Heart left ventricle (tissue), 16 donors: ENCODE results near the gene BMAL2. TPM values are rescaled to one million over a fixed set of nuclear protein-coding genes. Genes with fewer than 3 reads are reported as not detected.

Source experiments
- ATAC-seq, 4 donors: fragments of 200-7000 bp; cut with Tn5 transposase; one replicate each; pipeline ENCODE4 v1.9.1; 2020 to 2022; ENCODE audit warnings: moderate library complexity in 4 of 4, mild to moderate bottlenecking in 3 of 4, moderate number of reproducible peaks in 1 of 4
- DNase-seq, 5 donors: peaks; one replicate each; pipeline ENCODE4 v3.0.0-alpha.2; 2020
- H3K27ac ChIP-seq, 12 donors: fragments of 200-600 bp; sonication (generic) in 4 of 12; one replicate each; pipeline versions ENCODE4 v1.5.0 to v1.8.0; 2016 to 2022; ENCODE audit warnings: mild to moderate bottlenecking in 2 of 12
- H3K27me3 ChIP-seq, 9 donors: fragments of 200-600 bp; sonication (generic) in 2 of 9; one replicate each; pipeline versions ENCODE4 v1.5.1 to v1.8.0; 2016 to 2022; ENCODE audit warnings: mild to moderate bottlenecking in 3 of 9
- H3K36me3 ChIP-seq, 9 donors: fragments of 200-600 bp; sonication (generic) in 2 of 9; one replicate each; pipeline versions ENCODE4 v1.5.0 to v1.8.0; 2018 to 2022; ENCODE audit warnings: mild to moderate bottlenecking in 2 of 9
- H3K4me1 ChIP-seq, 12 donors: fragments of 200-600 bp; sonication (generic) in 4 of 12; one replicate each; pipeline versions ENCODE4 v1.5.0 to v1.8.0; 2016 to 2022; ENCODE audit warnings: mild to moderate bottlenecking in 3 of 12
- H3K4me3 ChIP-seq, 12 donors: fragments of 200-600 bp; sonication (generic) in 4 of 12; one replicate each; pipeline versions ENCODE4 v1.5.0 to v1.8.0; 2017 to 2022; ENCODE audit warnings: mild to moderate bottlenecking in 9 of 12, moderate library complexity in 4 of 12
- H3K9me3 ChIP-seq, 12 donors: fragments of 200-600 bp; sonication (generic) in 4 of 12; one replicate each; pipeline versions ENCODE4 v1.5.0 to v1.8.0; 2016 to 2022; ENCODE audit warnings: mild to moderate bottlenecking in 1 of 12
- POLR2A ChIP-seq, 2 donors: fragments of 450-650 bp; IDR thresholded peaks; one replicate each; pipeline ENCODE4 v1.6.1; 2017; ENCODE audit warnings: antibody characterized with exemption in 2 of 2, mild to moderate bottlenecking in 2 of 2, moderate library complexity in 2 of 2
- WGBS, 4 donors: extraction: QIAGEN DNeasy Blood & Tissue Kit in 2 of 4; methylation state at CpG; one replicate each; pipeline versions ENCODE4 v1.1.5 to v1.1.7; 2013 to 2018; 5-methylcytosine and 5-hydroxymethylcytosine counted together
- intact Hi-C, 10 donors: fragments of 100-400 bp; cut with DNase I; formaldehyde crosslinking; loops; one replicate each; pipeline versions ENCODE4 v1.11.1 to v1.14.2; 2022
- polyA plus RNA-seq, 2 donors: library from polyadenylated mRNA; stranded (reverse); fragments of 200-250 nt; gene quantifications; one replicate each; pipeline ENCODE4 v1.2.3, GENCODE V29; 2013
- total RNA-seq, 9 donors: library from RNA; depleted of rRNA in 2 of 9; stranded (reverse); fragments of >200 nt in 2 of 9; fragmentation: NEBNext Ultra II Directional in 3 of 9; extraction: Animal tissue kit (Norgen Biotek cat#: 25700) in 3 of 9; gene quantifications; one replicate each; pipeline versions ENCODE4 v1.1.0 to v1.2.4, GENCODE V29; 2016 to 2023
- TF ChIP-seq, protein P1 (sequence below), 12 donors: fragments of 200-600 bp; sonication (generic) in 4 of 12; IDR thresholded peaks; one replicate each; pipeline versions ENCODE4 v1.5.0 to v1.8.0; 2018 to 2022; ENCODE audit warnings: antibody characterized with exemption in 12 of 12, mild to moderate bottlenecking in 5 of 12
- donor health status: ischemic (EF 13 %, LVEDD 7.1; RV severe dilation, severe dysfunction).
- donor health status: healthy with polysubstance abuse.
- donor health status: DM: no; HTN: yes; CAD: no.
- donor health status: DM: no; HTN: no; CAD: no.
- donor health status: ischemic (EF 25% LVEDD 6.9; RV normal size, moderate dysfunction).
- donor health status: ischemic (EF 25% LVEDD 5.7; RV mildly dilated, moderate dysfunction).
- donor health status: healthy.
- donor health status: DM: yes; HTN: yes; CAD: no.
- donor health status: ischemic (EF 35%, LVEDD 5.7; RV mildly dilated, moderate dysfunction).
- donor health status: nonischemic (EF 11% LVEDD 7.7; RV severe dilation, severe dysfunction).
- donor health status: DM: yes; HTN: yes; CAD: no.
- donor health status: PGD.
- donor health status: ischemic (EF 29% LVEDD 5.4; RV normal size, mild dysfunction).
- donor health status: nonischemic (EF 23%, LVEDD 6.1; RV moderate dilation, normal function).

BMAL2 gene
- total and polyA plus RNA-seq, 11 donors: 0.30 to 10.7 (median 2.9) TPM

DNA sequence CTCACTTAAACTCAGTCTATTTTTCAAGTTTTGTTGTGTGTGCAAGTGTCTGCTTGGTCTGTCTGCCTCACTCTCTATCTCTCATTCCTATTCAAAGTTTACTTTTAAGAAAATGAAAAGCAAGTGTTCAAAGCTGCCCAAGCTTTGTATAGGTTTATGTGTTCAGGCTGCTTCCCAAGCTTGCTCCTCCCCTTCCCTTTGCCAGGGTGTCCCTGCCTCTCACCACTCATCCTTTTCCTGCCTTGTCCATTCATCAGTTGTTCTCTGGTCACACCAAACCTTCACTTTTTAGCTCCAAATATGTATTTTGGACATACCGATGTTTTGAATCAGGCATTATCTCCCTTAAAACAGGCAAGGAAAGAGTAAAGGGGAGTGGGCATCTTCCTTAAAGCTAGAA, 47.2 kb upstream of the BMAL2 start:
- ATAC-seq: peak in 2 of 4 donors; percentile 25 to 29
- 82 to 87% (median 84%) methylated on average over 1 of the region's 1 CpG for WGBS, 4 donors

DNA sequence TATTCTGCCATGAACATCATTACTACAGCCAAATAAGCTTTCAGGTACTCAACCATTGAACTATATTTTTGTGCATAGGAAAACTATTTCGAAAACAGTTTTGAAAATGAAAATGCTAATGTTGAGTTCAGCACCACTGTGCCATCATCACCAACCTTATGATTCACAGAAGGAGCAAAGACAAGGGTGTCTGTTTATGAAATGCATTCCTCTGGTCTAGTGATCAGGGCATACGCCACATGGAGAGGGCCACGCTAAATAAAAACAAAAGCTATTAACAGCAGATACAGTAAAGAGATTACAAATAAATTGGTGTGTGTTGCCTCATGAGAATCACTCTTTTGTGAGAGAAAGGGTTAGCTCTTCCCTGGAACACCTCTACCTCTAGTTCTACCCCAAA, 43.2 kb upstream of the BMAL2 start:
- no peak for ATAC-seq
- H3K4me1 ChIP-seq: peaks cover 5 to 84% (median 57%) of the 10 kb centered on the region in 12 donors
- no peaks in the 10 kb centered on the region for H3K27me3 ChIP-seq
- TF ChIP-seq POLR2A (IDR thresholded peaks at IDR 0.05): no peak
- TF ChIP-seq, protein P1, sequence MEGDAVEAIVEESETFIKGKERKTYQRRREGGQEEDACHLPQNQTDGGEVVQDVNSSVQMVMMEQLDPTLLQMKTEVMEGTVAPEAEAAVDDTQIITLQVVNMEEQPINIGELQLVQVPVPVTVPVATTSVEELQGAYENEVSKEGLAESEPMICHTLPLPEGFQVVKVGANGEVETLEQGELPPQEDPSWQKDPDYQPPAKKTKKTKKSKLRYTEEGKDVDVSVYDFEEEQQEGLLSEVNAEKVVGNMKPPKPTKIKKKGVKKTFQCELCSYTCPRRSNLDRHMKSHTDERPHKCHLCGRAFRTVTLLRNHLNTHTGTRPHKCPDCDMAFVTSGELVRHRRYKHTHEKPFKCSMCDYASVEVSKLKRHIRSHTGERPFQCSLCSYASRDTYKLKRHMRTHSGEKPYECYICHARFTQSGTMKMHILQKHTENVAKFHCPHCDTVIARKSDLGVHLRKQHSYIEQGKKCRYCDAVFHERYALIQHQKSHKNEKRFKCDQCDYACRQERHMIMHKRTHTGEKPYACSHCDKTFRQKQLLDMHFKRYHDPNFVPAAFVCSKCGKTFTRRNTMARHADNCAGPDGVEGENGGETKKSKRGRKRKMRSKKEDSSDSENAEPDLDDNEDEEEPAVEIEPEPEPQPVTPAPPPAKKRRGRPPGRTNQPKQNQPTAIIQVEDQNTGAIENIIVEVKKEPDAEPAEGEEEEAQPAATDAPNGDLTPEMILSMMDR (IDR thresholded peaks at IDR 0.05): no peak
- intact Hi-C loops: loop anchor here in 3 of 10 donors (5.0 kb wide), 1 partner anchor 42 kb away; no protein-coding TSS in a partner anchor
- DNase-seq: no peak
- WGBS, 4 donors: 63 to 71% (median 68%) methylated on average over 3 of the region's 3 CpGs
- peaks cover 0 to 5% (median 0%) of the 10 kb centered on the region in 9 donors for H3K36me3 ChIP-seq
- no peak overlapping the region for H3K4me3 ChIP-seq
- H3K27ac ChIP-seq: peak overlapping the region in 10 of 12 donors; percentile 14 to 75 (median 60)
- no peaks in the 10 kb centered on the region for H3K9me3 ChIP-seq

More for the DNA sequence above, 47.2 kb upstream of the BMAL2 start:
- no peaks in the 10 kb centered on the region for H3K36me3 ChIP-seq
- DNase-seq: no peak
- intact Hi-C loops: loop anchor here in 3 of 10 donors (5.0 kb wide), 1 partner anchor 38 kb away; no protein-coding TSS in a partner anchor
- H3K4me3 ChIP-seq: no peak overlapping the region
- TF ChIP-seq POLR2A (IDR thresholded peaks at IDR 0.05): no peak
- TF ChIP-seq, protein P1 (IDR thresholded peaks at IDR 0.05): no peak
- peak overlapping the region in 11 of 12 donors; percentile 49 to 80 (median 70) for H3K27ac ChIP-seq
- no peaks in the 10 kb centered on the region for H3K9me3 ChIP-seq
- H3K27me3 ChIP-seq: no peaks in the 10 kb centered on the region
- H3K4me1 ChIP-seq: peaks cover 3 to 72% (median 50%) of the 10 kb centered on the region in 12 donors

DNA sequence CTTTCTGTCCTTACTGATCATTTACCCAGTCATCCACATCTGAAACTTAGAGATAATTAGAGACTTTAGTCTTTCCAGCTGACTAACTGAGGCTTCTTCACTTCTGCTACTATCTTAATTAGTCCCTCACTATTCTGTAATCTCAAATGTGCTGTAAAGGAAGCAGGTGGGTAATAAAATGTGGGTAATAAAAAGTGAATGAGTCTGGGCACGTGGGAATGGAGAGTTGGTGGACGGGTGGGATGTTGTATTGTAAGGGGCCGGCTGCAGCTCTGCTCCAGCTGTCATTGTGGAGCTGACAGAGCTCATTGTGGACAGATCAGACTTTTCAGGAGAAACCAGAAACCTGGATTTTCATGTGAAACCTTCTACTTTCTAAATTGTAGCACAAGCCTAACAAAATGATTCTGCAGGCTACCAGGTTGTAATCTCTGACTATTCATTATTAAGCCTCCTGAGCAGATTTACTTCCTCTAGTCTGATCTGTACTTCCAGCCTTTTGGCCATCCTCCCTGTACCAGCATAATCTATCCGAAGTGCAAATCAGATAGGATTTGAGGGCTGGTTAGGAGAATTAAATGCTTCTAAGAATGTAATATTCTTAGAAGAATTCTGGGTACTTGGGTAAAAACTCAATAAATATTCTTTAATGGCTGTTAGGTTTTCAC, 42.0 kb upstream of the BMAL2 start:
- peaks cover 0 to 11% (median 0%) of the 10 kb centered on the region in 9 donors for H3K36me3 ChIP-seq
- DNase-seq: no peak
- no peak overlapping the region for H3K4me3 ChIP-seq
- peaks cover 2 to 84% (median 55%) of the 10 kb centered on the region in 12 donors for H3K4me1 ChIP-seq
- intact Hi-C loops: loop anchor here in 3 of 10 donors (5.0 kb wide), 2 partner anchors 43 to 278 kb away; partner anchors contain the start of gene TM7SF3 (in 1 of the 3)
- 35 to 45% (median 41%) methylated on average over 4 of the region's 4 CpGs for WGBS, 4 donors
- H3K9me3 ChIP-seq: no peaks in the 10 kb centered on the region
- peak in 2 of 4 donors; percentile 28 to 30 for ATAC-seq
- H3K27ac ChIP-seq: peak overlapping the region; percentile 12 to 76 (median 60)
- no peaks in the 10 kb centered on the region for H3K27me3 ChIP-seq
- no peak for TF ChIP-seq POLR2A (IDR thresholded peaks at IDR 0.05)
- TF ChIP-seq, protein P1 (IDR thresholded peaks at IDR 0.05): no peak

DNA sequence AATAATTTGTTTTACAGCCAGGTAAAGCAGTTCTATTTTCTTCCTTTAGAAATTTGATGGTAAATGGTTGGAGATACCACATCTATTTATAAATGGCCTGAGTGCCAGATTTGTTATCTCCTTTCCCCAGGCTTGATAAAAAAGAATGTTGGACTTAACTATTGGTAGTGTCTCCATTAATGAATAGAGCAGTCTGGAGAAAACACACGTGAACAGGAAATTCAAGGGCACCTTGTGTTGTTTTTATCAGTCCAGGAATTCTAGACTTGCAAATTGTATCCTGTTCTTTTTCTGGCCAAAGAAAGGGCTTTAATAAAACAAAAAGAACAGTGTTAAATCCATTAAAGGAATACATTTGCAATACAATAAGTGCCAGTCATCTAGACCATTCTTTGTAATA, 40.8 kb upstream of the BMAL2 start:
- ATAC-seq: peak; percentile 29 to 64 (median 56)

More for the DNA sequence above, 40.8 kb upstream of the BMAL2 start:
- Histone ChIP-seq H3K27ac (peak overlapping the region; percentile 30 to 76 (median 66)), H3K27me3 (no peaks in the 10 kb centered on the region), H3K4me1 (peaks cover 2 to 84% (median 57%) of the 10 kb centered on the region in 12 donors), H3K9me3 (no peaks in the 10 kb centered on the region), H3K36me3 (peaks cover 0 to 14% (median 0%) of the 10 kb centered on the region in 9 donors), H3K4me3 (no peak overlapping the region)
- DNase-seq: no peak
- intact Hi-C loops: loop anchor here in 3 of 10 donors (5.0 kb wide), 2 partner anchors 45 to 280 kb away; partner anchors contain the start of gene TM7SF3 (in 1 of the 3)
- WGBS, 4 donors: 2 to 28% (median 10%) methylated on average over 1 of the region's 1 CpG
- TF ChIP-seq, protein P1 (IDR thresholded peaks at IDR 0.05): no peak
- no peak for TF ChIP-seq POLR2A (IDR thresholded peaks at IDR 0.05)
